Activated gamma-delta T cell treated with Interleukin-2 at 50 U/mL for 16 hours (primary cell): ENCODE measurements around the gene FUS.

Experiments used
- DNase-seq: peaks from one replicate; pipeline ENCODE4 v3.0.0-alpha.2; 2020

Gene FUS

DNA sequence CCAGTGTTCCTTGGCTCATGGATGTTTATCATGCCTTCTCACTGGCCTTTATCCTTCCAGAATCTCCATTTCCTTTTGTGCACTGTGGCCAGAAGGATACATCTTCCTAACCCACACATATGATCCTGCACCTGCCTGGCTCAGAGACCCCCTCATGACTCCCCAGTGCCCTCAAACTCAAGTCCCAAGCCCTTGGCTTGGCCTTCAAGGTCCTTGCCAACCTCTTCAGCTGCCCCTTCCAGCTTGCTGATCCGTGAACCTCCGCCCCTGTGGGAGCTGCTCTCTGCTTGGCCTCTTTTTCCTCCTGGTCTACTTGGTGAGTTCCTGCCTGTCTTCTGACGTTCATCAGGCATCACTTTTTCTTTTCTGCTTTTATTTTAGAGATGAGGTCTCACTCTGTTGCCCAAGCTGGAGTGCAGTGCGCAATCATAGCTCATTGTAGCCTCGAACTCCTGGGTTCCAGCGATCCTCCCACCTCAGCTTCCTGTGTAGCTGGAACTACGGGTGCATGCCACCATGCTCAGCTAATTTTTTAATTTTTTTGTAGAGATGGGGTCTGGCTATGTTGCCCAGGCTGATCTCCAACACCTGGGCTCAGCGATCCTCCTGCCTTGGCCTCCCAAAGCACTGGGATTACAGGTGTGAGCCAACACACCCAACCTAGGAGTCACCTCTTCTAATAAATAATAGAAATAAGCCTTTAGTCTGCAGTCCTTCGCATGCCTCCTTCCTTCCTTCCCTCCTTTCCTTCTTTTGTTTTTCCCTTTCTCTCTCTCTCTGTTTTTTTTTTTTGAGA lies 25.1 kb downstream of the FUS start:
- no peak for DNase-seq

- no peak for DNase-seq
Measured at GRCh38 chr16:31206776-31207175, 26.8 kb downstream of the FUS start.

GRCh38 chr16:31213342-31213741 lies 33.4 kb downstream of the FUS start:
- no peak for DNase-seq

DNA sequence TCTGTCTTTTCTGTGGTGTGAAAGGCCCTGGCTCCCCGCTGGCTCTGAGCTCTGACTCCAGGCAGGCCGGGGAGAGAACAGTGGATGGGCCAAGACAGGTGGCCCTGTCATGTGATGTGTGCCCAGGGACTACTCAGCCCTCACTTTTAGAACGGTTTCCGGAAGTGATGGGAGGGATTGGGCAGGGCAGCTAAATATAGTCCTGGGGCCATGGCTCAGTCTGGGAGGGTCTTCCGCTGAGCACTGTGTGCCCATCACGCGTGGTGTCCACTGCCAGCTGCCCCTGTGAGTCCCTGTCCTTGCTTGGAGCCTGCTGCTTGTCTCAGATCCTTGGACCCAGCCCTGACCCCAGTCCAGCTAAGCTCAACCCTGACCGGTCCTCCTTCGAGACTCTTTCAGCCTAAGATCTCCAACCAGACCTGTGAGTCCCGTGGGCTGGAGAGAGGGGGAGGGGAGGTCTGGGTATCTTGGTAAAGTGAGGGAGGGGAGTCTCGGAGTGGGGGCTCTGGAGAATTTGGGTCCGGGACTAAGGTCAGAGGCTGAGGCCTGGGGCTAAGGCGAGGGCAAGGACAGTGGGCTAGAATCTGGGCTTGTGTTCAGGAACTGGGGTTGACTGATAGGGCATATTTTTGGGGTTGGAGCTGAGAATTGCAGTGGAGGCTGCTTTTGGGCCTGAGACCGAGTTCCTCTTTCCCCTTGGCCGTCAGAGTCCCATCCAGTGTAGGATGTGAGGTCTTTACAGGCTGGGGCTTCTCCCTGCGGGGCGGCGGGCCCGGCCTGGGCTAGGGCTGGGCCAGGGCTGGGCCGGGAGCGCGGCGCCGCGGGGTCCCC lies 34.2 kb downstream of the FUS start, which contains the start of gene TRIM72:
Gene TRIM72, plus strand, starts transcription at position 243 of the 831 bp plus-strand sequence. CDS start 620 bp downstream, outside the sequence.
- no peak for DNase-seq

GRCh38 chr16:31214708-31215286 lies 34.9 kb downstream of the FUS start:
- DNase-seq: no peak

GRCh38 chr16:31215287-31216162 lies 35.6 kb downstream of the FUS start:
- DNase-seq: peak; percentile 12

- no peak for DNase-seq
Measured at GRCh38 chr16:31216422-31217135, 36.6 kb downstream of the FUS start, which contains the start of gene PYDC1. Gene PYDC1 (minus strand): TSS chr16:31217135. CDS start chr16:31217028, 107 bp downstream.

GRCh38 chr16:31217136-31217530 lies 37.2 kb downstream of the FUS start:
- no peak for DNase-seq

GRCh38 chr16:31219154-31219741 lies 39.3 kb downstream of the FUS start:
- DNase-seq: no peak

- DNase-seq: no peak
Measured at GRCh38 chr16:31221357-31222160, 41.6 kb downstream of the FUS start.

DNA sequence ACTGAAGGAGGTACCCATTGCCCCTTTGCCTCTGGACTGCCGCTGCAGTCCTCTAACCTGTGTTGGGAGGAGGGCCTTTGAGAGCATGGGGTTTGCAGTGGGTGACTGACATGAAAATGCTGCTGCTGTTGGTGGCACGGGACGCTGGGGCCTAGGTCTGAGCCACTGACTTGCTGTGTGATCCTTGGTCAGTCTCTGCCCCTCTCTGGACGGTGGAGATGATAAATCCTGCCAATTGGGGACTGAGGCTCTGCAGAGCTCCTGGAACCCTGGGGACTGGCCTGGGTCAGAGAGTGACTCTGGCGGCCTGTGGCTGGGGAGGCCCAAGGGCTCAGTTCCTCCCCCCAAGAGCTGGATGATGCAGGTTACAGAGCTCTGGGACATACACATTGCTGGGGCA lies 43.1 kb downstream of the FUS start:
- no peak for DNase-seq

- DNase-seq: no peak
Measured at GRCh38 chr16:31224092-31224955, 44.4 kb downstream of the FUS start.

GRCh38 chr16:31225193-31225592 lies 45.3 kb downstream of the FUS start:
- no peak for DNase-seq

DNA sequence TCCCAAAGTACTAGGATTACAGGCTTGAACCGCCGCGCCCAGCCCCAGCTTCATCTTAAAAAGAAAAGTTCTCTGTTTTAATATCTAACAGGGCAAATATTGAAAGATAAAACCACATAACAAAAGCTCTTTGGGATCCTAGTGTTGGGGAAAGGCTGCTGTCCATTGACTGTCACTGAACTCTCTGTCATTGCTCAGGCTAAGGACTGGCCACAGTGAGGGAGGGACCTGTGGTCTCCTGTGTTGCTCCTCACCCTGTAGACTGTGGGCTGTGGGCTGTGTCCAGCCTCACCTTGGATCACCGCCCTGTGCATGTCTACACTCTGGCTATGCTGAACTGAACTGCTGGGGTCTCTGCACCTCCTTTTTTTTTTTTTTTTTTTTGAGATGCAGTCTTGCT lies 48.3 kb downstream of the FUS start:
- no peak for DNase-seq

DNA sequence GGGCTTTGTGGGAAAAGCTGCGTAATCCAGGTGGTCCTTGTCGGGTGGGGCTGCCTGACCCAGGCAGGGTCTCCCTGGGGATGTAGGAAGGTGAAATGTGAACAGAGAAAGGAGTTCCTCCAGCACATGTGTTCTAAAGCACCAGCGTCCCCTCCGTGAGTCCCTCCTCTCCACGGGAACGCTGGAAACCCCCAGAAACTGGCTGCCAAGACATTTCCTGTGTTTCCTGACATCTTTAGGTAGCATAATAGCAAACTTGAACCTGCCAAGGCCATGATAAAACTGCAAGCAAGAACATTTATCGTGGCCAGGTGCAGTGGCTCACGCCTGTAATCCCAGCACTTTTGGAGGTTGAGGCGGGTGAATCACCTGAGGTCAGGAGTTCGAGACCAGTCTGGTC lies 49.6 kb downstream of the FUS start:
- DNase-seq: no peak

DNA sequence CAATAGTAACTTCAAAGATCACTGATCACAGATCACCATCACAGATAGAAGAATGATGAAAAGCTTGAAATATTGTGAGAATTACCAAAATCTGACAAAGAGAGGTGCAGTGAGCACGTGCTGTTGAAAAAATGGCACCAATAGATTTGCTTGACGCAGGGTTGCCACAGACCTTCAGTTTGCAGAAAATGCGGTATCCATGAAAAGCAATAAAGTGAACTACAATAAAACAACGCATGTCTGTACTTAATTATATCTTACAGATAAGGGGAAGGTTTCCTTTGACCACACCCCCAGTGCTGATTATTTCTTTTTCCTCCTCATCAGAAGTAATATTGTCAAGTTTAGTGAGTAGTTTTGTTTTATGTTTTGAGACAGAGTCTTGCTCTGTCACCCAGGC lies 58.1 kb downstream of the FUS start:
- DNase-seq: no peak
